ENCODE data around the gene CLCN2.

The CLCN2 gene

GRCh38 chr3:184321666-184322065 lies 39.7 kb downstream of the CLCN2 start:
- no peak for DNase-seq

- DNase-seq, result peak; percentile 76
Observed at GRCh38 chr3:184320104-184320445, 41.3 kb downstream of the CLCN2 start.

GRCh38 chr3:184317201-184317600 lies 44.2 kb downstream of the CLCN2 start:
- DNase-seq, result no peak

GRCh38 chr3:184316792-184317191 lies 44.6 kb downstream of the CLCN2 start:
- no peak for DNase-seq

GRCh38 chr3:184315871-184316661 lies 45.3 kb downstream of the CLCN2 start:
- no peak for DNase-seq

GRCh38 chr3:184315543-184315867 lies 45.9 kb downstream of the CLCN2 start:
- no peak for DNase-seq

- DNase-seq, result peak; percentile 50
Observed at GRCh38 chr3:184314700-184315542, 46.5 kb downstream of the CLCN2 start.

- DNase-seq, result peak; percentile 95
Observed at GRCh38 chr3:184314363-184314699, 47.1 kb downstream of the CLCN2 start, which contains the start of gene EIF4G1. Gene EIF4G1, plus strand, starts transcription at chr3:184314606. Its CDS starts 1,191 bp downstream, at chr3:184315797.

- DNase-seq, result no peak
Observed at GRCh38 chr3:184311633-184312032, 49.8 kb downstream of the CLCN2 start.

GRCh38 chr3:184308744-184309143 lies 52.7 kb downstream of the CLCN2 start:
- DNase-seq, result no peak

GRCh38 chr3:184307915-184308314 lies 53.5 kb downstream of the CLCN2 start:
- no peak for DNase-seq

GRCh38 chr3:184306341-184306972 lies 54.9 kb downstream of the CLCN2 start:
- no peak for DNase-seq

- no peak for DNase-seq
Observed at GRCh38 chr3:184305577-184305976, 55.8 kb downstream of the CLCN2 start.

GRCh38 chr3:184300378-184300720 lies 61.1 kb downstream of the CLCN2 start:
- no peak for DNase-seq

GRCh38 chr3:184299488-184300377 lies 61.7 kb downstream of the CLCN2 start:
- no peak for DNase-seq

GRCh38 chr3:184298759-184299487 lies 62.5 kb downstream of the CLCN2 start, which contains the start of gene PSMD2:
Gene PSMD2, plus strand, starts transcription at chr3:184299241. Its CDS starts 26 bp downstream, at chr3:184299267.
- DNase-seq, result peak; percentile 99

- no peak for DNase-seq
Observed at GRCh38 chr3:184296616-184297015, 64.8 kb downstream of the CLCN2 start.

Data from NCI-H1436 (cell line).